HepG2 (cell line): ENCODE measurements around the gene SPTBN4. TPM values are rescaled to one million over a fixed set of nuclear protein-coding genes. Genes with fewer than 3 reads are reported as not detected.

Experiments
- ATAC-seq: fragments of 200-7000 bp; cut with Tn5 transposase; 3 replicates; pipeline ENCODE4 v1.9.1; 2020; ENCODE audit warnings: mild to moderate bottlenecking, moderate library complexity
- BruUV-seq: library from RNA; stranded (reverse); fragments of 400-500 nt; replicated peaks from 2 replicates; lab custom pipeline; 2021; lab: Mats Ljungman, UMichigan
- CTCF ChIA-PET: fragments of 300-600 bp; formaldehyde crosslinking; extraction: SDS; loops from one replicate; lab custom pipeline; 2021; ENCODE audit warnings: low total read pairs, inconsistent platforms, low intra/inter-chr PET ratio; lab: Yijun Ruan, JAX
- POLR2A ChIA-PET: fragments of 350-600 bp; sonication (Branson Sonifier 250); formaldehyde crosslinking; loops from one replicate; lab custom pipeline; 2020; ENCODE audit warnings: antibody characterized with exemption, inconsistent platforms; lab: Yijun Ruan, JAX
- DNase-seq: peaks from one replicate; pipeline ENCODE4 v3.0.0-alpha.2; 2015; ENCODE audit warnings: low spot score
- FAIRE-seq: peaks from 3 replicates; lab custom pipeline; 2011; peaks lifted over from hg19 to GRCh38; lab: Jason Lieb, UNC
- H2AFZ ChIP-seq: one replicate; pipeline ENCODE4 v1.6.1; 2011; ENCODE audit warnings: low read length, inconsistent platforms
- H3K27ac ChIP-seq: fragments of 300-600 bp; 3 replicates; pipeline ENCODE4 v1.8.0; 2011; ENCODE audit warnings: mixed run types, mild to moderate bottlenecking, mixed read lengths, low read length, inconsistent platforms; ENCODE audit not compliant: insufficient read depth; ENCODE audit errors: extremely low read length
- H3K27me3 ChIP-seq, 2 experiments: fragments of 200-600 bp in 1 of 2; 2 replicates in 1 of 2; 3 replicates in 1 of 2; pipeline versions ENCODE4 v1.6.0 to v1.8.0; 2011; ENCODE audit warnings: low read length in 2 of 2, mild to moderate bottlenecking in 2 of 2, moderate library complexity in 2 of 2, inconsistent platforms in 1 of 2; ENCODE audit not compliant: insufficient read depth in 2 of 2, control insufficient read depth in 1 of 2
- H3K36me3 ChIP-seq, 2 experiments: fragments of 200-600 bp in 1 of 2; replicated peaks in 1 of 2; 2 replicates in 1 of 2; 3 replicates in 1 of 2; pipeline versions ENCODE4 v1.5.1 to v1.8.0; 2011; ENCODE audit warnings: low read length in 2 of 2, inconsistent platforms in 1 of 2; ENCODE audit not compliant: insufficient read depth in 2 of 2, control insufficient read depth in 1 of 2
- H3K4me1 ChIP-seq: 2 replicates; pipeline ENCODE4 v1.5.1; 2012; ENCODE audit warnings: low read length, inconsistent platforms; ENCODE audit not compliant: insufficient read depth
- H3K4me2 ChIP-seq: 2 replicates; pipeline ENCODE4 v1.6.0; 2011; ENCODE audit warnings: low read depth, low read length, inconsistent platforms
- H3K4me3 ChIP-seq, 3 experiments: fragments of 200-600 bp in 1 of 3; sonication (generic), shearing (Covaris generic) in 1 of 3; replicated peaks in 1 of 3; 2 replicates each; pipeline ENCODE4 v1.5.1; 2011 to 2016; ENCODE audit warnings: low read length in 3 of 3, inconsistent platforms in 2 of 3, low read depth in 2 of 3, mild to moderate bottlenecking in 2 of 3, control low read depth in 1 of 3, mixed read lengths in 1 of 3; ENCODE audit not compliant: insufficient read depth in 1 of 3
- H3K79me2 ChIP-seq: one replicate; pipeline ENCODE4 v1.6.1; 2011; ENCODE audit warnings: low read length, inconsistent platforms; ENCODE audit not compliant: insufficient read depth
- H3K9ac ChIP-seq: 2 replicates; pipeline ENCODE4 v1.6.0; 2011; ENCODE audit warnings: mild to moderate bottlenecking, low read depth, low read length, inconsistent platforms; ENCODE audit not compliant: insufficient read depth
- H3K9me3 ChIP-seq: 2 replicates; pipeline ENCODE4 v1.5.1; 2012; ENCODE audit warnings: mild to moderate bottlenecking, low read length
- H4K20me1 ChIP-seq: 2 replicates; pipeline ENCODE4 v1.6.0; 2011; ENCODE audit warnings: inconsistent platforms, mild to moderate bottlenecking, low read length, moderate library complexity; ENCODE audit not compliant: insufficient read depth
- AHR ChIP-seq: IDR thresholded peaks from 2 replicates; pipeline ENCODE4 v1.6.1; 2018; ENCODE audit warnings: missing genetic modification reagents, missing compliant biosample characterization
- ATF1 ChIP-seq: IDR thresholded peaks from 2 replicates; pipeline ENCODE4 v1.6.1; 2016; ENCODE audit warnings: mild to moderate bottlenecking, control low read depth
- HOXA9 ChIP-seq: sonication (generic); formaldehyde crosslinking; IDR thresholded peaks from 2 replicates; pipeline ENCODE4 v1.8.1; 2022; ENCODE audit warnings: missing genetic modification reagents, mild to moderate bottlenecking, moderate library complexity, borderline replicate concordance
- KDM1A ChIP-seq: IDR thresholded peaks from 2 replicates; pipeline ENCODE4 v1.6.1; 2016; ENCODE audit warnings: missing compliant biosample characterization
- MEF2D ChIP-seq: sonication (generic); formaldehyde crosslinking; IDR thresholded peaks from 2 replicates; pipeline ENCODE4 v1.5.1; 2020; ENCODE audit warnings: mild to moderate bottlenecking, missing genetic modification reagents
- RAD51 ChIP-seq: fragments of 450-650 bp; IDR thresholded peaks from 2 replicates; pipeline ENCODE4 v1.6.1; 2016; ENCODE audit warnings: borderline replicate concordance
- SCMH1 ChIP-seq: sonication (generic); formaldehyde crosslinking; IDR thresholded peaks from 2 replicates; pipeline ENCODE4 v1.9.0; 2021; ENCODE audit warnings: missing genetic modification reagents, mild to moderate bottlenecking, borderline replicate concordance
- UBTF ChIP-seq: sonication (generic); formaldehyde crosslinking; IDR thresholded peaks from 2 replicates; pipeline ENCODE4 v1.4.0; 2020; ENCODE audit warnings: mild to moderate bottlenecking, missing genetic modification reagents
- ZBTB3 ChIP-seq: sonication (generic); formaldehyde crosslinking; IDR thresholded peaks from 2 replicates; pipeline ENCODE4 v1.4.0; 2020; ENCODE audit warnings: low read depth, mild to moderate bottlenecking, moderate library complexity, missing genetic modification reagents, borderline replicate concordance
- ZBTB49 ChIP-seq: sonication (generic); formaldehyde crosslinking; IDR thresholded peaks from 2 replicates; pipeline ENCODE4 v1.4.0; 2020; ENCODE audit warnings: missing genetic modification reagents, borderline replicate concordance
- ZFP91 ChIP-seq: sonication (generic); formaldehyde crosslinking; IDR thresholded peaks from 2 replicates; pipeline ENCODE4 v1.9.0; 2022; ENCODE audit warnings: missing genetic modification reagents, mild to moderate bottlenecking, borderline replicate concordance
- ZNF367 ChIP-seq: sonication (generic); formaldehyde crosslinking; IDR thresholded peaks from 2 replicates; pipeline ENCODE4 v1.4.0; 2020; ENCODE audit warnings: missing genetic modification reagents, borderline replicate concordance
- ZNF547 ChIP-seq: sonication (generic); formaldehyde crosslinking; IDR thresholded peaks from 2 replicates; pipeline ENCODE4 v1.5.1; 2020; ENCODE audit warnings: mild to moderate bottlenecking, missing genetic modification reagents
- ZNF607 ChIP-seq: sonication (generic); formaldehyde crosslinking; IDR thresholded peaks from 2 replicates; pipeline ENCODE4 v1.5.1; 2020; ENCODE audit warnings: missing genetic modification reagents, mild to moderate bottlenecking, borderline replicate concordance
- ZNF709 ChIP-seq: sonication (generic); formaldehyde crosslinking; IDR thresholded peaks from 2 replicates; pipeline ENCODE4 v1.5.0; 2020; ENCODE audit warnings: mild to moderate bottlenecking, missing genetic modification reagents
- ZSCAN25 ChIP-seq: sonication (generic); formaldehyde crosslinking; IDR thresholded peaks from 2 replicates; pipeline ENCODE4 v1.8.0; 2022; ENCODE audit warnings: mild to moderate bottlenecking, missing genetic modification reagents
- whole genome bisulfite sequencing: methylation state at CpG from one replicate; pipeline ENCODE4 v1.1.6; 2017; ENCODE audit warnings: low lambda C conversion rate; 5-methylcytosine and 5-hydroxymethylcytosine counted together
- in situ Hi-C: cut with HindIII; loops from 2 replicates; pipeline ENCODE4 v1.10.0; 2017; ENCODE audit warnings: low pct_unique_long_range_greater_than_20kb; ENCODE audit not compliant: extremely low pct_ligation_motif_present
- intact Hi-C: fragments of 100-400 bp; cut with micrococcal nuclease; formaldehyde crosslinking; loops from one replicate; pipeline ENCODE4 v1.10.0; 2022; ENCODE audit not compliant: unreplicated experiment
- polyA plus RNA-seq, 8 experiments: library from polyadenylated mRNA; depleted of rRNA in 3 of 8; stranded (reverse) in 7 of 8; unstranded in 1 of 8; fragments of >200 nt; fragmentation: Illumina TruSeq in 4 of 8; extraction: Trizol in 4 of 8; gene quantifications; 2 replicates each; pipeline versions ENCODE4 v1.2.1 to v1.2.3, GENCODE V29; 2011 to 2016; ENCODE audit warnings: low read depth in 4 of 8, missing spikeins in 1 of 8, mixed read lengths in 1 of 8; ENCODE audit not compliant: insufficient read depth in 1 of 8
- total RNA-seq, 5 experiments: library from RNA; depleted of rRNA; stranded (reverse); fragments of >200 nt; fragmentation: Illumina TruSeq; extraction: Trizol; gene quantifications; 2 replicates each; pipeline ENCODE4 v1.2.3, GENCODE V29; 2016; ENCODE audit warnings: low read depth in 1 of 5

Gene SPTBN4
- total and polyA plus RNA-seq, 2 of the 13 experiments (the other 11 are each of a cell fraction or from before 2014, with no cell fraction given), result 0.11 TPM

- CTCF ChIA-PET, result no interaction called here
- no peak overlapping the region for H3K9ac ChIP-seq
- TF ChIP-seq UBTF (CRISPR knock-in tag) (no peak), ATF1 (CRISPR knock-in tag) (no peak), ZFP91 (CRISPR knock-in tag) (no peak), RAD51 (no peak), KDM1A (no peak), AHR (CRISPR knock-in tag) (no peak), ZNF709 (no peak), ZBTB49 (CRISPR knock-in tag) (no peak), HOXA9 (CRISPR knock-in tag) (no peak), ZBTB3 (CRISPR knock-in tag) (no peak), SCMH1 (CRISPR knock-in tag) (no peak), MEF2D (CRISPR knock-in tag) (no peak), ZNF607 (no peak), ZNF547 (no peak), ZSCAN25 (CRISPR knock-in tag) (no peak), ZNF367 (no peak)
- no peak overlapping the region for H3K4me2 ChIP-seq
- no peaks in the 10 kb centered on the region for H3K4me1 ChIP-seq
- DNase-seq (no peak), ATAC-seq (no peak), FAIRE-seq (no peak)
- peaks cover 10 to 41% of the 10 kb centered on the region in 2 experiments for H3K27me3 ChIP-seq
- H4K20me1 ChIP-seq, result no peaks in the 10 kb centered on the region
- no peak overlapping the region for H2AFZ ChIP-seq
- no peak overlapping the region for H3K27ac ChIP-seq
- in situ Hi-C loops (no loop called here), intact Hi-C loops (no loop called here)
- no TSS peak for BruUV-seq
- no peaks in the 10 kb centered on the region for H3K9me3 ChIP-seq
- no peaks in the 10 kb centered on the region for H3K36me3 ChIP-seq
- H3K79me2 ChIP-seq, result no peaks in the 10 kb centered on the region
- no peak overlapping the region for H3K4me3 ChIP-seq
- POLR2A ChIA-PET, result no interaction called here
- WGBS, result 10% methylated on average over 4 of the region's 4 CpGs
Observed at GRCh38 chr19:40561947-40562346, 95.1 kb downstream of the SPTBN4 start.
